B cell (primary cell): ENCODE results near the gene PTGER2.

Experiments used
- CTCF ChIP-seq: fragments of 200-600 bp; IDR thresholded peaks from one replicate; pipeline ENCODE4 v1.8.0; 2022; ENCODE audit warnings: antibody characterized with exemption, mild to moderate bottlenecking
- EZH2 ChIP-seq: IDR thresholded peaks from 2 replicates; pipeline ENCODE4 v1.6.1; 2012; ENCODE audit warnings: borderline replicate concordance, low read depth, mild to moderate bottlenecking, moderate library complexity, low read length; ENCODE audit not compliant: insufficient read depth, poor library complexity, severe bottlenecking

- TF ChIP-seq CTCF: no peak
- TF ChIP-seq EZH2: no peak
These were observed 10.9 kb upstream of the PTGER2 start for GRCh38 chr14:52303236-52303635.
